Urinary bladder (tissue), 4 donors: Measurements from ENCODE around the gene TUBB4A. TPM values are rescaled to one million over a fixed set of nuclear protein-coding genes. Genes with fewer than 3 reads are reported as not detected.

Experiments
- DNase-seq: peaks from one replicate; pipeline ENCODE4 v3.0.0-alpha.2; 2015; ENCODE audit errors: extremely low spot score
- H3K27ac ChIP-seq: one replicate; pipeline ENCODE4 v1.5.1; 2013; ENCODE audit warnings: low read depth, mild to moderate bottlenecking, moderate library complexity
- H3K36me3 ChIP-seq: one replicate; pipeline ENCODE4 v1.6.1; 2013; ENCODE audit warnings: mild to moderate bottlenecking, moderate library complexity; ENCODE audit not compliant: insufficient read depth
- H3K4me1 ChIP-seq: one replicate; pipeline ENCODE4 v1.6.1; 2013; ENCODE audit warnings: mild to moderate bottlenecking, moderate library complexity; ENCODE audit not compliant: insufficient read depth
- H3K4me3 ChIP-seq: one replicate; pipeline ENCODE4 v1.5.1; 2013; ENCODE audit warnings: low read depth, low read length
- WGBS: extraction: QIAGEN DNeasy Blood & Tissue Kit; methylation state at CpG from one replicate; pipeline ENCODE4 v1.1.7; 2013; 5-methylcytosine and 5-hydroxymethylcytosine counted together
- polyA plus RNA-seq: library from polyadenylated mRNA; stranded (reverse); fragments of 200-250 nt; gene quantifications from one replicate; pipeline ENCODE4 v1.2.3, GENCODE V29; 2013
- total RNA-seq: library from RNA; depleted of rRNA; stranded (reverse); fragments of >200 nt; gene quantifications from one replicate; pipeline ENCODE4 v1.2.3, GENCODE V29; 2014
- donor health status: healthy with polysubstance abuse.
- donor health status: healthy.

TUBB4A gene
- total and polyA plus RNA-seq, 2 donors = 2.5 to 2.6 TPM

DNA sequence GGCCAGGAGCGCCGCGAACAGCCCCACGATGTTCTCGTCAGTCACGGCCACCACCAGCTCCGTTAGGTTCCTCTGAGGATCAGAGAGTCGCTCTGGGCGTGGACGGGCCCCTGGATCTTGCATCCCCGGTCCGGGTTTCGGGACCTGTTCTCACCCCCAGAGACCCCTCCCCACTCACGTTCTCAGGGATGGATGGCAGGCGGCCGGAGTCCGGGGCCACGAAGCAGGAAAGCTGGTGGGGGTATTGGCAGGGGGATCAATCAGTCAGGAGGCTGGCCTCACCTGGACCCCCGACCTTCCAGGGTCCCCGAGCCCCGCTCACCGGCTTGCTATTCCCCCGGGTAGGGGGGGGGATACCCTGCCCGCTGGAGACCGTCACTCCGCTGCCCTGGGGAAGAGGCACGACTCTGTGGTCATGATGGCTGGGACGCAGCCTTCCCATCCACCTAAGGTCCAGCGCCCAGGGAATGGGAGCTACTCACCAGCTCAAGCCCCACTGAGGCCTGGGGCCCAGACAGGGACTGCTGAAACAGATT, 25.1 kb downstream of the TUBB4A start:
- WGBS = 24% methylated on average over 29 of the region's 29 CpGs
- Histone ChIP-seq H3K27ac (no peak overlapping the region), H3K4me3 (no peak overlapping the region), H3K4me1 (no peaks in the 10 kb centered on the region), H3K36me3 (no peaks in the 10 kb centered on the region)
- DNase-seq = no peak

GRCh38 chr19:6476155-6476895, 25.8 kb downstream of the TUBB4A start:
- DNase-seq = peak; percentile 8

DNA sequence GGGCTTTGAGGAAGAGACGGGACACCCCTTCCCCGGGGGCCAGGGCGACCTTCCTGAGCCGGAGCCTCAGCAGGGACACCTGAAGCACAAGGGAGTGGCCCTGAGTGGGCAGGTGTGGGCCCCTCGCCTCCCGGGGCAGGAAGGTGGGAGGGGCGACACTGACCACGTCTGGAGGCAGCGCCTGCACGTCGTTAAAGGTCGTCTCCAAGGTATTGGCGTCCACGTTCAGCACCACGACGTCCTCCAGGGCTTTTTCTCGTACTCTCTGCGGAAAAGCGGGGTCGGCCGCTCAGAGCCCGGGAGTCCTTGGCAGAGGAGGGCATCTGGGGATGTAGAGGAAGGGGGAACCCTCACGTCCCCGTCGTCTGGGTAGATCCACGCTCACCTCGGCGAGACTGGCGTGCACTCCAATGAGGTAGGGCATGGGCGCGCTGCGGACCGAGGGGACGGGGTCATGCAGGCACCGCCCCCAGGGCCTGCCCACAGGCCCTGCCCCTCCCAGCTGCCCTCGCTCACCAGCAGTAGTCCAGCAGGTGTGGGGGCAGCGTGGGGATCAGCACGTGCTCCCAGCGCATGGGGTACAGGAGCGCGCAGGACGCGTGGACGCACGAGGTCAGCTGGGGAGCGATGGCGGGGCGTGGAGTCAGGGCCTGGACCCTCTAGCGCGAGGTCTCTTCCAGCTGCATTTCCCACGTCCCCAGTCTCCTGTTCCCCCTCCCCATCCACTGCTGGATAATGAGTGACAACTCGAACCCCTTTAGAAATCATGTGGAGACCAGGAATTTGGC, 26.6 kb downstream of the TUBB4A start:
- WGBS = 10% methylated on average over 52 of the region's 52 CpGs
- no peak for DNase-seq
- no peak overlapping the region for H3K27ac ChIP-seq
- H3K4me1 ChIP-seq = no peaks in the 10 kb centered on the region
- no peak overlapping the region for H3K4me3 ChIP-seq
- H3K36me3 ChIP-seq = no peaks in the 10 kb centered on the region

More at GRCh38 chr19:6476155-6476895, 25.8 kb downstream of the TUBB4A start:
- H3K27ac ChIP-seq = no peak overlapping the region
- WGBS = 10% methylated on average over 33 of the region's 33 CpGs
- H3K4me3 ChIP-seq = no peak overlapping the region
- no peaks in the 10 kb centered on the region for H3K36me3 ChIP-seq
- no peaks in the 10 kb centered on the region for H3K4me1 ChIP-seq

GRCh38 chr19:6473647-6474046, 28.5 kb downstream of the TUBB4A start:
- WGBS = 76% methylated on average over 9 of the region's 9 CpGs

DNA sequence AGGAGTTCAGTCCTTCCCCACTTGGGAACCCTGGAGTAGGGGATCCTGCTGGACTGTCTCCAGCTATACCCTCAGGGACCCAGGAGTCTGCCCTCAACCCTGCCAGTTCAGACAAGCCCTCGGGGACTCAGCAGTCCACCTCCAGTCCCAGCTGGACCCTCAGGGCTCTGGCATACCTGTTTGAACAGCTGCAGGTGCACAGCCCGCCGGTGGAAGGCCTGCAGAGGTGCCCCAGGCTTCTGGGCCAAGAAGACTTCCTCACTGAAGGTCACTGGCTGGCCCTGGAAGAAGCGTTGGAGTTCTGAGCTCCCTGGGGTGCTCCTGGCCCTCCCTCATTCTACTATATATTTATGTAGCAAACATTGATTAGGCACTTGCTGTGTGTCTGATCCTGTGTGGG, 29.4 kb downstream of the TUBB4A start:
- H3K27ac ChIP-seq = no peak overlapping the region
- 68% methylated on average over 4 of the region's 4 CpGs for WGBS
- H3K4me1 ChIP-seq = no peaks in the 10 kb centered on the region
- no peak overlapping the region for H3K4me3 ChIP-seq
- no peaks in the 10 kb centered on the region for H3K36me3 ChIP-seq
- DNase-seq = no peak

More at GRCh38 chr19:6473647-6474046, 28.5 kb downstream of the TUBB4A start:
- no peak for DNase-seq
- Histone ChIP-seq H3K4me1 (no peaks in the 10 kb centered on the region), H3K27ac (no peak overlapping the region), H3K36me3 (no peaks in the 10 kb centered on the region), H3K4me3 (no peak overlapping the region)

DNA sequence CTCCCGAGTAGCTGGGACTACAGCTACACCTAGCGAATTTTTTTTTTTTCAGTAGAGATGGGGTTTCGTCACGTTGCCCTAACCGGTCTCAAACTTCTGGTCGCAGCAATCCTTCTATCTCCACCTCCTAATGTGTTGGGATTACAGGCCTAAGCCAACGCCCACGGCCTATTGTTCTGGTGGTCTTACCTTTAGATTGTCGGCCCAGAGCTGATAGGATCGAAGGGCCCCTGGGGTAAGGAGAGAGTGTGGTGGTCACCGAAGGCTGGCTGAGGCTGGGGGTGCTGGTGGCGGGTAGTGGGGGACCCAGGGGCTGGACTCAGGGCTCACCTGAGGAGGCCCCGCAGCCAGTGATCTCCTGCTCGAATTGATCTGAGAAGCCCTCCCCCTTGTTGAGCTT, 31.0 kb downstream of the TUBB4A start:
- H3K36me3 ChIP-seq = no peaks in the 10 kb centered on the region
- no peak overlapping the region for H3K4me3 ChIP-seq
- H3K27ac ChIP-seq = no peak overlapping the region
- no peaks in the 10 kb centered on the region for H3K4me1 ChIP-seq
- WGBS = 81% methylated on average over 14 of the region's 14 CpGs
- DNase-seq = no peak

- no peaks in the 10 kb centered on the region for H3K36me3 ChIP-seq
- WGBS = 72% methylated on average over 8 of the region's 8 CpGs
- H3K4me3 ChIP-seq = no peak overlapping the region
Measured at GRCh38 chr19:6470173-6470572, 31.9 kb downstream of the TUBB4A start.

DNA sequence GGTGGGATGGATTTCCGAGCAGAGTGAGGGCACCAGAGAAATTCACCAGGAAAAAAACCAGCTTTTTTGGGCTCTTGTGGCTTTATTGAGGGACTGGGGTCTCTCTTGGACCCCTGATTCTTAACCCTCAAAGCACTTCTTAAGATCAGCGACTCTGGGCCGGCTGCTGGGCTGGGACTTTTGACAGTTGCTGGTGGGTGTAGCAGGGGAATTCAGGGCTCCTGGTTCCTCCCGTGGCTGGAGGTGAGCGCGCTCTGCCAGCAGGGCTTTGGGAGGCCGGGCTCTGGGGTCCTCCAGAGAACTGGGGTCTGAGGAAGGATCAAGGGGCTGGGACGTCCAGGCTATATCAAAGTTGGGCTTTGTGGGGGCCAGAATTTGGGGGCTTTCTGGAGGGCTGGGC, 34.7 kb downstream of the TUBB4A start:
- H3K4me3 ChIP-seq = no peak overlapping the region
- no peaks in the 10 kb centered on the region for H3K4me1 ChIP-seq
- H3K27ac ChIP-seq = no peak overlapping the region
- DNase-seq = no peak
- no peaks in the 10 kb centered on the region for H3K36me3 ChIP-seq
- WGBS = 72% methylated on average over 8 of the region's 8 CpGs

More at GRCh38 chr19:6470173-6470572, 31.9 kb downstream of the TUBB4A start:
- Histone ChIP-seq H3K4me1 (no peaks in the 10 kb centered on the region), H3K27ac (no peak overlapping the region)
- DNase-seq = no peak

GRCh38 chr19:6466526-6467248, 35.4 kb downstream of the TUBB4A start:
- Histone ChIP-seq H3K36me3 (no peaks in the 10 kb centered on the region), H3K27ac (no peak overlapping the region), H3K4me3 (no peak overlapping the region), H3K4me1 (no peaks in the 10 kb centered on the region)
- DNase-seq = no peak
- WGBS = 84% methylated on average over 21 of the region's 21 CpGs

- H3K4me3 ChIP-seq = no peak overlapping the region
- no peaks in the 10 kb centered on the region for H3K4me1 ChIP-seq
- no peak for DNase-seq
- no peak overlapping the region for H3K27ac ChIP-seq
- no peaks in the 10 kb centered on the region for H3K36me3 ChIP-seq
- WGBS = 94% methylated on average over 8 of the region's 8 CpGs
Measured at GRCh38 chr19:6465663-6466062, 36.4 kb downstream of the TUBB4A start.

- WGBS = 42% methylated on average over 9 of the region's 9 CpGs
- Histone ChIP-seq H3K4me1 (no peaks in the 10 kb centered on the region), H3K36me3 (no peaks in the 10 kb centered on the region), H3K27ac (no peak overlapping the region), H3K4me3 (no peak overlapping the region)
- DNase-seq = no peak
Measured at GRCh38 chr19:6465006-6465405, 37.1 kb downstream of the TUBB4A start.

DNA sequence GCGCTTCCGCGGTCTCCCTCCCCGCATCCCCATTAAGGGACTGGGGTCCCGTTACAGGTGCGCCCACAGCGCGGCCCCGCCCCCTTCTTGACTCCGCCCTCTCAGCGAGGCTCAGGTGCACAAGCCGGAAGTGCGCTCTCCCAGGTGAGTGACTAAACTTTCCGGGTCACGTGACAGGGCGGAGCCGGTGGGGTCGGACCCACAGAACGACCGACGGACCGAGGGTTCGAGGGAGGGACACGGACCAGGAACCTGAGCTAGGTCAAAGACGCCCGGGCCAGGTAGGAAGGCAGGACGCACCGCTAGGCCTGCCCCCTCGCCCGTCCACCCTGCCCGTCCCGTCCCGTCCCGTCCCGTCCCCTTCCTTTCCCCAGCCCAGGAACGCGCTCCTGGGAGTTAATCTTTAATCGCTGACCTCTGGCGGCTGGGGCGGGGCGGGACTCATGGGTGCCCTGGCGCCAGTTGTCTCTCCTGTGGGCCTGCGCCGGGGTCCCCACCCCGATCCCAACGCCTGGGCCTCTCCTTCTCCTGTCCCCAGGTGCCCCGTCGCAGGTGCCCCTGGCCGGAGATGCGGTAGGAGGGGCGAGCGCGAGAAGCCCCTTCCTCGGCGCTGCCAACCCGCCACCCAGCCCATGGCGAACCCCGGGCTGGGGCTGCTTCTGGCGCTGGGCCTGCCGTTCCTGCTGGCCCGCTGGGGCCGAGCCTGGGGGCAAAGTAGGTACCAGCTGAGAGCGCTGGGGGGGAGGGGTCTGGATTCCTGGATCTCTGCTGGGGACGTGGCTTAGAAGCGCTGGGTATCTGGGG, 37.8 kb downstream of the TUBB4A start, which contains the start of gene CRB3:
TSS of gene CRB3 (plus strand) at position 202 of the 804 bp plus-strand sequence. CDS start at position 633, 431 bp downstream.
- peak; percentile 58 for DNase-seq
- Histone ChIP-seq H3K36me3 (no peaks in the 10 kb centered on the region), H3K4me1 (no peaks in the 10 kb centered on the region), H3K4me3 (peak within 1 kb of the TSS; percentile 36), H3K27ac (peak within 1 kb of the TSS; percentile 12)
- WGBS = 4% methylated on average over 65 of the region's 65 CpGs
